HepG2 (cell line): Measurements from ENCODE around the gene VKORC1. TPM values are rescaled to one million over a fixed set of nuclear protein-coding genes. Genes with fewer than 3 reads are reported as not detected.

ENCODE experiments used
- ARNTL ChIP-seq: sonication (generic); formaldehyde crosslinking; IDR thresholded peaks from 2 replicates; pipeline ENCODE4 v1.4.0; 2020; ENCODE audit warnings: mild to moderate bottlenecking, missing genetic modification reagents
- CENPT ChIP-seq: sonication (generic); formaldehyde crosslinking; IDR thresholded peaks from 2 replicates; pipeline ENCODE4 v1.8.0; 2022; ENCODE audit warnings: low read depth, mild to moderate bottlenecking, moderate library complexity, missing genetic modification reagents
- EP300 ChIP-seq, 3 experiments: sonication (generic) in 1 of 3; formaldehyde crosslinking in 1 of 3; IDR thresholded peaks; 2 replicates each; pipeline versions ENCODE4 v1.5.1 to v1.6.1; 2011 to 2020; ENCODE audit warnings: low read depth in 2 of 3, low read length in 2 of 3, borderline replicate concordance in 1 of 3, improper control_type of control experiment in 1 of 3, mild to moderate bottlenecking in 1 of 3, missing genetic modification reagents in 1 of 3, moderate library complexity in 1 of 3
- GATAD2A ChIP-seq: IDR thresholded peaks from 2 replicates; pipeline ENCODE4 v1.6.1; 2016
- NFRKB ChIP-seq: fragments of 450-650 bp; IDR thresholded peaks from 2 replicates; pipeline ENCODE4 v1.6.1; 2017
- PCBP1 ChIP-seq: fragments of 200-400 bp; formaldehyde crosslinking; IDR thresholded peaks from 2 replicates; pipeline ENCODE4 v1.6.1; 2017; ENCODE audit warnings: mild to moderate bottlenecking, low read depth, low read length, borderline replicate concordance
- PITX1 ChIP-seq: sonication (generic); formaldehyde crosslinking; IDR thresholded peaks from 2 replicates; pipeline ENCODE4 v1.5.1; 2020; ENCODE audit warnings: mild to moderate bottlenecking, missing genetic modification reagents
- SMAD1 ChIP-seq: sonication (generic); formaldehyde crosslinking; IDR thresholded peaks from 2 replicates; pipeline ENCODE4 v1.4.0; 2020; ENCODE audit warnings: missing genetic modification reagents, low read depth, mild to moderate bottlenecking, borderline replicate concordance
- SP5 ChIP-seq: IDR thresholded peaks from 2 replicates; pipeline ENCODE4 v1.6.1; 2016; ENCODE audit warnings: low read depth, borderline replicate concordance
- ZNF263 ChIP-seq: sonication (generic); formaldehyde crosslinking; IDR thresholded peaks from 2 replicates; pipeline ENCODE4 v1.4.0; 2020; ENCODE audit warnings: missing genetic modification reagents
- ZNF30 ChIP-seq: sonication (generic); formaldehyde crosslinking; IDR thresholded peaks from 2 replicates; pipeline ENCODE4 v1.5.0; 2020; ENCODE audit warnings: mild to moderate bottlenecking, missing genetic modification reagents
- ZNF766 ChIP-seq: sonication (generic); formaldehyde crosslinking; IDR thresholded peaks from 2 replicates; pipeline ENCODE4 v1.5.0; 2020; ENCODE audit warnings: missing genetic modification reagents, borderline replicate concordance
- ZSCAN29 ChIP-seq: sonication (generic); formaldehyde crosslinking; conservative IDR thresholded peaks from 2 replicates; pipeline ENCODE4 v1.4.0; 2020; ENCODE audit warnings: mild to moderate bottlenecking, missing genetic modification reagents
- ZSCAN9 ChIP-seq: IDR thresholded peaks from 2 replicates; pipeline ENCODE4 v1.6.1; 2016; ENCODE audit warnings: borderline replicate concordance
- polyA plus RNA-seq, 8 experiments: library from polyadenylated mRNA; depleted of rRNA in 3 of 8; stranded (reverse) in 7 of 8; unstranded in 1 of 8; fragments of >200 nt; fragmentation: Illumina TruSeq in 4 of 8; extraction: Trizol in 4 of 8; gene quantifications; 2 replicates each; pipeline versions ENCODE4 v1.2.1 to v1.2.3, GENCODE V29; 2011 to 2016; ENCODE audit warnings: low read depth in 4 of 8, missing spikeins in 1 of 8, mixed read lengths in 1 of 8; ENCODE audit not compliant: insufficient read depth in 1 of 8
- total RNA-seq, 5 experiments: library from RNA; depleted of rRNA; stranded (reverse); fragments of >200 nt; fragmentation: Illumina TruSeq; extraction: Trizol; gene quantifications; 2 replicates each; pipeline ENCODE4 v1.2.3, GENCODE V29; 2016; ENCODE audit warnings: low read depth in 1 of 5
- TF ChIP-seq, protein P1 (sequence below), 2 experiments: sonication (generic) in 1 of 2; formaldehyde crosslinking in 1 of 2; IDR thresholded peaks; 2 replicates each; pipeline versions ENCODE4 v1.5.1 to v1.6.1; 2011 to 2020; ENCODE audit warnings: borderline replicate concordance in 1 of 2, low read depth in 1 of 2, low read length in 1 of 2, mild to moderate bottlenecking in 1 of 2, missing genetic modification reagents in 1 of 2, moderate library complexity in 1 of 2
- TF ChIP-seq, protein P2 (sequence below), 2 experiments: sonication (generic) in 1 of 2; formaldehyde crosslinking in 1 of 2; IDR thresholded peaks; 2 replicates each; pipeline versions ENCODE4 v1.4.0 to v1.6.1; 2018 to 2020; ENCODE audit warnings: missing genetic modification reagents in 2 of 2, borderline replicate concordance in 1 of 2, low read depth in 1 of 2, mild to moderate bottlenecking in 1 of 2, missing biosample characterization in 1 of 2
- TF ChIP-seq, protein P3 (sequence below): sonication (generic); formaldehyde crosslinking; IDR thresholded peaks from 2 replicates; pipeline ENCODE4 v1.8.0; 2022; ENCODE audit warnings: missing genetic modification reagents, mild to moderate bottlenecking, inconsistent platforms, borderline replicate concordance
- TF ChIP-seq, protein P4 (sequence below): sonication (generic); formaldehyde crosslinking; IDR thresholded peaks from 2 replicates; pipeline ENCODE4 v1.8.1; 2022; ENCODE audit warnings: mild to moderate bottlenecking, missing genetic modification reagents

The VKORC1 gene
- total and polyA plus RNA-seq, 2 of the 13 experiments (the other 11 are each of a cell fraction or from before 2014, with no cell fraction given), result 141 to 615 TPM

DNA sequence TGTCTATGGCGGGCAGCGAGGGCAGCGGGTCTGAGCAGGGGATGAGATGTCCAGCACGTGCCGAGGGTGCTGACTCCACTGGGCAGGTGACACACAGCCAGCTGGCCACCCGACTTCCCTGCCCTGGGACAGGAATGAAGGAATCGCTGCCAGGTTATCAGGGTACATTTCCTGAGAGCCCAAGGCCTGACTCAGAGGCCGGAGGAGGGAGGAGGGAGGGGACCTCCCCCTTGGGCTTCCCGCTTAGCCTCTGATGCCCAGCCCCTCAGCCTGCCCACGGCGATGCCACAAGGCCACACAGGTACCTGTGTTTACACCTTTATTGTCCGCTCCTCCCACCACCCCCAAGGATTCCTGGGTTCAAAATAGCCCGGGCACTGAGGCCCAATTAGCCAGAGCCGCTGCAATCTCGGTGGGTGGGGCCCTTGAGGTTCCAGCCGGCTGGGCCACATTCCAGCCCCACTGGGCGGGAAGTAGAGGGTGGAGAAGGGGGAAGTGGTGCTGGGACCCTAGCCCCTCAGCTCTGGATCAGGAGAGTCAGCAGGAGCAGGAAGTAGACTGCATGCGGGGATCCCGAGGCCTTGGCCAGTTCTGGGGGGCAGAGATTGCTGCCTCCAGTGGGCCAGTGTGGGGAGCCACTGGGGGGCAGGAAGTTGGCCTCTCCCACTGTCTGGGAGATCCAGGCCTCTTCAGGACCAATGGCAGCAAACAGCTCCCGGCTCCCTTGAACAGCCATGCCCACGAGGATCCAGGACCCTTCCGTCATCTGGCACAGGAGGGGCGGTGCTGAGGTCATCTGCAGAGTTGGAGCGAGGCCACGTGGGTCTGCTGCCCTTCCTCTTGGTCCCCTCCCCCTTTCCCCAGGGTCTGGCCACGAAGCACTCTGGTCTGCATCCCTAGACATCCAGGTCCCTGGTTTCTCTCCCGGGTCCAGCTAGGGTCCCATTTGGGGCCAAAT lies 44.3 kb upstream of the VKORC1 start (continued):
- TF ChIP-seq PITX1 (CRISPR knock-in tag) (0 out of 2 replicates have a peak, but pooled peaks have one; percentile 43), SMAD1 (CRISPR knock-in tag) (0 out of 2 replicates have a peak, but pooled peaks have one; percentile 73), CENPT (CRISPR knock-in tag) (no peak), NFRKB (no peak), ZNF766 (0 out of 2 replicates have a peak, but pooled peaks have one; percentile 43), ARNTL (0 out of 2 replicates have a peak, but pooled peaks have one; percentile 8), ZSCAN29 (CRISPR knock-in tag) (0 out of 2 replicates have a peak, but pooled peaks have one; percentile 29), EP300 (IDR thresholded peaks at IDR 0.05; ENCODE audit: low read depth in 2 of 2, low read length in 2 of 2) (no peak), EP300 (CRISPR knock-in tag; IDR thresholded peaks at IDR 0.05; ENCODE audit: borderline replicate concordance) (no peak; the same call in 1 of the 2 replicates), GATAD2A (CRISPR knock-in tag) (peak; percentile 5; the same call in 1 of the 2 replicates), ZNF30 (CRISPR knock-in tag) (no peak), ZSCAN9 (CRISPR knock-in tag) (no peak), ZNF263 (peak; percentile 65; the same call in 1 of the 2 replicates), SP5 (peak; percentile 62; the same call in 1 of the 2 replicates), PCBP1 (peak; percentile 85; the same call in 1 of the 2 replicates)
- TF ChIP-seq, protein P1, sequence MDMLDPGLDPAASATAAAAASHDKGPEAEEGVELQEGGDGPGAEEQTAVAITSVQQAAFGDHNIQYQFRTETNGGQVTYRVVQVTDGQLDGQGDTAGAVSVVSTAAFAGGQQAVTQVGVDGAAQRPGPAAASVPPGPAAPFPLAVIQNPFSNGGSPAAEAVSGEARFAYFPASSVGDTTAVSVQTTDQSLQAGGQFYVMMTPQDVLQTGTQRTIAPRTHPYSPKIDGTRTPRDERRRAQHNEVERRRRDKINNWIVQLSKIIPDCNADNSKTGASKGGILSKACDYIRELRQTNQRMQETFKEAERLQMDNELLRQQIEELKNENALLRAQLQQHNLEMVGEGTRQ (IDR thresholded peaks at IDR 0.05; ENCODE audit: low read depth, low read length), result peak; percentile 42
- TF ChIP-seq, protein P1 (CRISPR knock-in tag; IDR thresholded peaks at IDR 0.05; ENCODE audit: borderline replicate concordance), result peak; percentile 72; the same call in 1 of the 2 replicates
- TF ChIP-seq, protein P2, sequence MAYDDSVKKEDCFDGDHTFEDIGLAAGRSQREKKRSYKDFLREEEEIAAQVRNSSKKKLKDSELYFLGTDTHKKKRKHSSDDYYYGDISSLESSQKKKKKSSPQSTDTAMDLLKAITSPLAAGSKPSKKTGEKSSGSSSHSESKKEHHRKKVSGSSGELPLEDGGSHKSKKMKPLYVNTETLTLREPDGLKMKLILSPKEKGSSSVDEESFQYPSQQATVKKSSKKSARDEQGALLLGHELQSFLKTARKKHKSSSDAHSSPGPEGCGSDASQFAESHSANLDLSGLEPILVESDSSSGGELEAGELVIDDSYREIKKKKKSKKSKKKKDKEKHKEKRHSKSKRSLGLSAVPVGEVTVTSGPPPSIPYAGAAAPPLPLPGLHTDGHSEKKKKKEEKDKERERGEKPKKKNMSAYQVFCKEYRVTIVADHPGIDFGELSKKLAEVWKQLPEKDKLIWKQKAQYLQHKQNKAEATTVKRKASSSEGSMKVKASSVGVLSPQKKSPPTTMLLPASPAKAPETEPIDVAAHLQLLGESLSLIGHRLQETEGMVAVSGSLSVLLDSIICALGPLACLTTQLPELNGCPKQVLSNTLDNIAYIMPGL (CRISPR knock-in tag; IDR thresholded peaks at IDR 0.05; ENCODE audit: borderline replicate concordance in 1 of 2, low read depth in 1 of 2), result peak in 1 of 2 experiments; percentile 23; a peak in 1 of 4 replicates
- TF ChIP-seq, protein P3, sequence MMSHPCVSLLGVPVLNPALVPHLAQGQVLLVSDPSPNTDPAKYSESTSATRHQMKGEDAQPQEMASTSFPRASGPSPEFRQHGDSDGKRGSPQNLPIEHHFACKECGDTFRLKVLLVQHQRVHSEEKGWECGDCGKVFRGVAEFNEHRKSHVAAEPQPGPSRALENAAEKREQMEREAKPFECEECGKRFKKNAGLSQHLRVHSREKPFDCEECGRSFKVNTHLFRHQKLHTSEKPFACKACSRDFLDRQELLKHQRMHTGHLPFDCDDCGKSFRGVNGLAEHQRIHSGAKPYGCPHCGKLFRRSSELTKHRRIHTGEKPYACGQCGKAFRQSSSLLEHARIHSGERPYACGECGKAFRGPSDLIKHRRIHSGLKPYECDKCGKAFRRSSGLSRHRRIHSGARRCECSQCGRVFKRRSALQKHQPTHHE (CRISPR knock-in tag), result no peak
- TF ChIP-seq, protein P4, sequence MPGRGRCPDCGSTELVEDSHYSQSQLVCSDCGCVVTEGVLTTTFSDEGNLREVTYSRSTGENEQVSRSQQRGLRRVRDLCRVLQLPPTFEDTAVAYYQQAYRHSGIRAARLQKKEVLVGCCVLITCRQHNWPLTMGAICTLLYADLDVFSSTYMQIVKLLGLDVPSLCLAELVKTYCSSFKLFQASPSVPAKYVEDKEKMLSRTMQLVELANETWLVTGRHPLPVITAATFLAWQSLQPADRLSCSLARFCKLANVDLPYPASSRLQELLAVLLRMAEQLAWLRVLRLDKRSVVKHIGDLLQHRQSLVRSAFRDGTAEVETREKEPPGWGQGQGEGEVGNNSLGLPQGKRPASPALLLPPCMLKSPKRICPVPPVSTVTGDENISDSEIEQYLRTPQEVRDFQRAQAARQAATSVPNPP (CRISPR knock-in tag), result no peak
